Mesendoderm (in vitro differentiated cells): ENCODE data around the gene LPIN1.
A peak's percentile ranks its signal among the peaks of the same experiment; 100 is the strongest.

Source experiments
- DNase-seq: peaks from one replicate; pipeline ENCODE4 v3.0.0; 2013
- H2AK5ac ChIP-seq: 2 replicates; pipeline ENCODE4 v1.6.1; 2013; ENCODE audit warnings: low read length, inconsistent platforms
- H2BK120ac ChIP-seq: 2 replicates; pipeline ENCODE4 v1.6.1; 2013; ENCODE audit warnings: low read depth, mild to moderate bottlenecking, low read length, moderate library complexity, mixed read lengths
- H2BK15ac ChIP-seq: replicated peaks from 2 replicates; pipeline ENCODE4 v1.6.1; 2013; ENCODE audit warnings: low read depth, mild to moderate bottlenecking, moderate library complexity
- H2BK5ac ChIP-seq: 2 replicates; pipeline ENCODE4 v1.6.1; 2013; ENCODE audit warnings: low read length, inconsistent platforms
- H3K18ac ChIP-seq: 2 replicates; pipeline ENCODE4 v1.6.1; 2013; ENCODE audit warnings: mild to moderate bottlenecking, low read length, mixed read lengths
- H3K23ac ChIP-seq: one replicate; pipeline ENCODE4 v1.6.1; 2013; ENCODE audit warnings: low read length
- H3K27ac ChIP-seq: 2 replicates; pipeline ENCODE4 v1.5.1; 2013; ENCODE audit warnings: low read depth, mild to moderate bottlenecking, inconsistent platforms, low read length, moderate library complexity
- H3K27me3 ChIP-seq: 2 replicates; pipeline ENCODE4 v1.6.1; 2013; ENCODE audit warnings: low read length, control low read depth, mild to moderate bottlenecking, inconsistent platforms; ENCODE audit not compliant: insufficient read depth, poor library complexity
- H3K36me3 ChIP-seq: 2 replicates; pipeline ENCODE4 v1.6.1; 2013; ENCODE audit warnings: low read length, inconsistent platforms; ENCODE audit not compliant: control insufficient read depth, insufficient read depth
- H3K4ac ChIP-seq: one replicate; pipeline ENCODE4 v1.6.1; 2013; ENCODE audit warnings: low read depth, mild to moderate bottlenecking, low read length, moderate library complexity
- H3K4me1 ChIP-seq: 2 replicates; pipeline ENCODE4 v1.6.1; 2013; ENCODE audit warnings: low read depth, low read length, inconsistent platforms; ENCODE audit not compliant: control insufficient read depth
- H3K4me2 ChIP-seq: 2 replicates; pipeline ENCODE4 v1.6.1; 2013; ENCODE audit warnings: low read length
- H3K4me3 ChIP-seq: 2 replicates; pipeline ENCODE4 v1.5.1; 2013; ENCODE audit warnings: mild to moderate bottlenecking, low read length
- H3K56ac ChIP-seq: one replicate; pipeline ENCODE4 v1.6.1; 2013; ENCODE audit warnings: low read length
- H3K79me1 ChIP-seq: 2 replicates; pipeline ENCODE4 v1.6.1; 2013; ENCODE audit warnings: low read length, inconsistent platforms
- H3K79me2 ChIP-seq: 2 replicates; pipeline ENCODE4 v1.6.1; 2013; ENCODE audit warnings: mild to moderate bottlenecking, low read length; ENCODE audit not compliant: control insufficient read depth, insufficient read depth
- H3K9ac ChIP-seq: 2 replicates; pipeline ENCODE4 v1.6.1; 2013; ENCODE audit warnings: low read length, inconsistent platforms
- H4K5ac ChIP-seq: one replicate; pipeline ENCODE4 v1.6.1; 2013; ENCODE audit warnings: low read length
- H4K8ac ChIP-seq: one replicate; pipeline ENCODE4 v1.6.1; 2013; ENCODE audit warnings: low read depth, mild to moderate bottlenecking, control low read depth, low read length, moderate library complexity
- WGBS: extraction: QIAGEN DNeasy Blood & Tissue Kit; methylation state at CpG from one replicate; pipeline ENCODE4 v1.1.7; 2013; ENCODE audit warnings: low lambda C conversion rate, missing lambda C conversion rate; ENCODE audit not compliant: insufficient coverage; ENCODE audit errors: extremely low coverage; 5-methylcytosine and 5-hydroxymethylcytosine counted together

The LPIN1 gene

DNA sequence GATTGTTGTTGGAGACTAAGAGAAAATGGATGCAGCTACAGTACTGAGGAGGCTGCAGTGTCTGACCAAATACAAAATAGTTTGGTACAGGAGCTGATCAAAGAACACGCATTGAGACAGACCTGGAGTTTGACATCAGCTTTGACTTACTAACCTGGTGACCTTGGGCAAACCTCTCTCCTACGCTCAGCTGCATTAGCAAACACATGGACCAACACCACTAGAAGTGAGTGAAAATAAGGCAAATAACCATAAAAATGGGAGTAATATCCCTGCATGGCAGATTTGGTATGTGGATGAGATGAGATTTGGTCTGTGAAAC, 126.5 kb downstream of the LPIN1 start:
- H3K18ac ChIP-seq = no peak overlapping the region
- DNase-seq = no peak

DNA sequence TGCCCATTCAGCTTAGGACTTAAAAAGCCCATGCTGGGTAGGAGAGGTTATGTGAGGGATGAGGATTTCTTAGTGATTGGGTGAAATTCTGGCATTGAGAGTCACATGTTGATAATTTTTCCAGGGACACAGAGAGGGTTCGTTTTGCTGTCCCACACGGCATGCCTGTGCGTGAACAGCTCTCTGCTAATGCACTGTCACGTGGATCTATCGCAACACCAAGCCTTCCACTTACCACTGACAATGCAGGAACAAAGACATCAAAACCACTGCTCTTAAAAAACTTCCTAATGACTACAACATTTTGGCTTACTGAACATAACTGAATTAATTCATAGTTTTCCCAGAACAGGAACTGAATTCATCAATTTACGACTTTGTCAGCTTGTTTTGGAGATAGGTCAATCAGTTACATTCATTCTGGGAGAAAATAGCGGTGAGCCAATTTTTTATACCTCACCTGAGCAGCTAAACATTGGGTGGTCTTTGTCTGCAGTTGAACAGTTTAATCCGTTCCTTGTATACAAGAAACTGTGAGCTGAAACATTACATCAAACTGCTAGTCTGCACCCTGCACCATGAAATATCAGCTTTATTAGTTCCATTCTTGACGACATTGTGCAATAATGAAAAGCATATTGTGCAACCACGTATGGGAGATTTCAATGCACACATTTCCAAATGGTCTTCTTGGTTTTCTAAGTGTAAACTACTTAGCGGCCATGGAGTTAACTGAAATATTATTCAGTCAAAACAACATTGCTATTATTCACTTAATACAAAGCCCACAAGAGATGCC, 127.1 kb downstream of the LPIN1 start:
- Histone ChIP-seq H3K4ac (no peak overlapping the region), H3K27ac (no peak overlapping the region), H3K36me3 (no peaks in the 10 kb centered on the region), H3K56ac (no peak overlapping the region), H4K5ac (no peak overlapping the region), H3K9ac (no peak overlapping the region), H3K27me3 (no peaks in the 10 kb centered on the region), H2AK5ac (no peak overlapping the region), H3K4me2 (no peak overlapping the region), H3K4me3 (no peak overlapping the region), H2BK5ac (no peak overlapping the region), H3K18ac (no peak overlapping the region), H3K4me1 (peaks cover 3% of the 10 kb centered on the region), H3K79me1 (no peaks in the 10 kb centered on the region), H2BK120ac (no peak overlapping the region), H4K8ac (no peak overlapping the region), H3K23ac (no peak overlapping the region), H2BK15ac (no peak overlapping the region), H3K79me2 (no peaks in the 10 kb centered on the region)
- DNase-seq = no peak
- WGBS = no CpG with 5 or more reads among the region's 11 CpGs

More for the DNA sequence above, 126.5 kb downstream of the LPIN1 start:
- Histone ChIP-seq H3K27me3 (no peaks in the 10 kb centered on the region), H3K4me1 (peaks cover 3% of the 10 kb centered on the region), H3K4ac (no peak overlapping the region), H3K79me1 (no peaks in the 10 kb centered on the region), H3K9ac (no peak overlapping the region), H2BK15ac (no peak overlapping the region), H4K5ac (no peak overlapping the region), H2AK5ac (no peak overlapping the region), H2BK120ac (no peak overlapping the region), H3K23ac (no peak overlapping the region), H3K79me2 (no peaks in the 10 kb centered on the region), H4K8ac (no peak overlapping the region), H3K36me3 (no peaks in the 10 kb centered on the region), H3K27ac (no peak overlapping the region), H3K4me3 (no peak overlapping the region), H3K56ac (no peak overlapping the region), H3K4me2 (no peak overlapping the region), H2BK5ac (no peak overlapping the region)
- no CpG with 5 or more reads among the region's 2 CpGs for WGBS

DNA sequence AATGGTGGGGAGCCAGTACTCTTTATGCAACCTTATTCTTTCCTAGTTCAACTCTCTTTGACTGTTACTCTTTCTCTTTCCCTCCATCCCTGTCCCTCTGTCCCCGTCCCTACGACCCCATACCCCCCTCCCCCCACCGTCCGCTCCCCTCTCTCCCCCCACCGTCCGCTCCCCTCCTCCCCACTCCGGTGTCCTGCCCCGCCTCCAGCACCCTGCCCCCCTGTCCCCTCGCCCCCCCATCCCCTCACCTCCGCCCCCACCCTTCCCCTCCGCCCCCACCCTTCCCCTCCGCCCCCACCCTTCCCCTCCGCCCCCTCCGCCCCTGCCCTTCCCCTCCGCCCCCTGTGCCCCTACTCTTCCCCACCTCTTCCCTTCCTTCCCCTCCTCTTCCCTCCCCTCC, 128.4 kb downstream of the LPIN1 start:
- Histone ChIP-seq H2BK15ac (no peak overlapping the region), H3K4ac (no peak overlapping the region), H3K27me3 (no peaks in the 10 kb centered on the region), H2BK5ac (no peak overlapping the region), H3K4me3 (no peak overlapping the region), H3K4me2 (no peak overlapping the region), H2AK5ac (no peak overlapping the region), H3K79me1 (no peaks in the 10 kb centered on the region), H4K8ac (no peak overlapping the region), H3K4me1 (peaks cover 3% of the 10 kb centered on the region), H3K23ac (no peak overlapping the region), H2BK120ac (no peak overlapping the region), H3K56ac (no peak overlapping the region), H3K27ac (no peak overlapping the region), H3K18ac (no peak overlapping the region), H4K5ac (no peak overlapping the region), H3K36me3 (no peaks in the 10 kb centered on the region), H3K79me2 (no peaks in the 10 kb centered on the region), H3K9ac (no peak overlapping the region)
- no CpG with 5 or more reads among the region's 15 CpGs for WGBS
- DNase-seq = no peak

DNA sequence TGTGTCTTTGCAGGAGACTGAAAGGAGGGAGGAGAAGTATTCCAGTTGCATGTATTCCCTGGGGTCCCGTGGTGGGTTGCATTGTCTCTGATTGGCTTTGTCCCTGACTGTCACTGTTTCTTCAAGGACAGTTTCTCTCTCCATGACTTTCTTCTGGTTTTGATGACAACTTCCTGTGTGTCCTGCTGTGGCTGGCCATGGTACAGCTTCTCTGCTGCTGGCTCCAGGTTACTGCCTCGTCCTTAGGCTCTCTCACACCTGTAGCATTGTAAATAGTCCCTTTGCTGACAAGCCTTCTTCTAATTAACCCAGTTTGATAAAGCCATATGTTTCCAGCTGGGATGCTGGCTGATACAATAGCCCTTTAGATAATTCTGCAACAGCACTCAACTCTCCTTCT, 129.0 kb downstream of the LPIN1 start:
- Histone ChIP-seq H3K56ac (no peak overlapping the region), H3K4me3 (no peak overlapping the region), H3K18ac (no peak overlapping the region), H4K8ac (no peak overlapping the region), H3K4ac (no peak overlapping the region), H4K5ac (no peak overlapping the region), H3K27ac (no peak overlapping the region), H2BK15ac (no peak overlapping the region), H3K9ac (no peak overlapping the region), H3K79me2 (no peaks in the 10 kb centered on the region), H2AK5ac (no peak overlapping the region), H3K4me1 (peaks cover 3% of the 10 kb centered on the region), H3K79me1 (no peaks in the 10 kb centered on the region), H3K36me3 (no peaks in the 10 kb centered on the region), H2BK5ac (no peak overlapping the region), H3K4me2 (no peak overlapping the region), H3K23ac (no peak overlapping the region), H2BK120ac (no peak overlapping the region), H3K27me3 (no peaks in the 10 kb centered on the region)
- WGBS = no CpG with 5 or more reads among the region's 2 CpGs
- peak; percentile 64 for DNase-seq

DNA sequence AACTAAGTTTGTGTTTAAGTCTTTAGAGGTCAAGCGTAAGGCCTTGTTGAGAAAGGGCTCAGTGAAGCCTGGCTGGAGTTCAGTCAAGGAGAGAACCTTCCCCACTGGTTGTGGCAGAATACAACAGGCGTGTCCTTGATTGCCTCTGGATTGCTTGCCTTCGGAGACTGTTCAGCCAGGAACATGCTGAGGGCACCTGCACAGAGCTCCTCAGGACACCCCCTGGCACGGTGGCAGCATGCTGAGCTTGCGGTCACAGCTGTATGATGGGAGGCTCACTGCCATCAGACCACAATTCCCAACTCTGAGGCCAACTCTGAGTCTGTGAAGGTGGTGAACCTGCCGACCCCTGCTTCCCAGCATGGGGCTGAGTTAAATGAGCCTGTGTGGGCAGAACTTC, 130.0 kb downstream of the LPIN1 start:
- Histone ChIP-seq H3K4me2 (no peak overlapping the region), H3K36me3 (no peaks in the 10 kb centered on the region), H2BK5ac (no peak overlapping the region), H3K4ac (no peak overlapping the region), H4K8ac (no peak overlapping the region), H2BK15ac (no peak overlapping the region), H3K18ac (no peak overlapping the region), H2AK5ac (no peak overlapping the region), H2BK120ac (no peak overlapping the region), H3K27me3 (no peaks in the 10 kb centered on the region), H3K56ac (no peak overlapping the region), H3K9ac (no peak overlapping the region), H4K5ac (no peak overlapping the region), H3K27ac (no peak overlapping the region), H3K23ac (no peak overlapping the region), H3K4me3 (no peak overlapping the region), H3K79me1 (no peaks in the 10 kb centered on the region), H3K4me1 (peaks cover 3% of the 10 kb centered on the region), H3K79me2 (no peaks in the 10 kb centered on the region)
- DNase-seq = no peak
- no CpG with 5 or more reads among the region's 6 CpGs for WGBS

DNA sequence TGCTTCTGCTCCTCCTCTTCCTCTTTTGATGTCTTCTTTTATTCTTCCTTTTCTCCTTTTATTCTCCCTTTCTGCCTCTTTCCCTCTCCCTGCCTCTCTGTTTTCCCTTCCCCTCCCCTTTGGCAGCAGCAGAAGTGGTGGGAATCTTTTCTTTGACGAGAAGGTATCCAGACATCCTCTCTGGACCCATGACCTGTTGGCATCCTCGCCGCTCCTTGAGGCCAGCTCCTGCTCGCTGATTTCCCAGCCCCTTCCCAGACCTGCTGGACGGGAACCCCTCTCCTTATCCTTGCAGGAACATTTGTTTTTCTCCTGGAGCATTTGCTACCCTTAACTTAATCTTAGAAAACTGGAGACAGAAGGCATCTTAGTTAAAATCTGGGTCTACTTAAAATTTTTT, 130.5 kb downstream of the LPIN1 start:
- Histone ChIP-seq H3K4me3 (no peak overlapping the region), H3K36me3 (no peaks in the 10 kb centered on the region), H3K9ac (no peak overlapping the region), H3K23ac (no peak overlapping the region), H3K56ac (no peak overlapping the region), H3K18ac (no peak overlapping the region), H3K4ac (no peak overlapping the region), H3K79me2 (no peaks in the 10 kb centered on the region), H3K4me2 (no peak overlapping the region), H2AK5ac (no peak overlapping the region), H2BK15ac (no peak overlapping the region), H2BK120ac (no peak overlapping the region), H3K27me3 (no peaks in the 10 kb centered on the region), H4K8ac (no peak overlapping the region), H3K4me1 (peaks cover 3% of the 10 kb centered on the region), H2BK5ac (no peak overlapping the region), H3K79me1 (no peaks in the 10 kb centered on the region), H3K27ac (no peak overlapping the region), H4K5ac (no peak overlapping the region)
- WGBS = no CpG with 5 or more reads among the region's 5 CpGs
- no peak for DNase-seq
